Measurements from ENCODE around the gene NEURL1. TPM values are rescaled to one million over a fixed set of nuclear protein-coding genes. Genes with fewer than 3 reads are reported as not detected.

The NEURL1 gene
- total and polyA plus RNA-seq, 8 donors: 0.89 to 136 (median 3.0) TPM

GRCh38 chr10:103548006-103548405 is 54.5 kb downstream of the NEURL1 start:
- intact Hi-C loops (cut with DNase I; ENCODE audit: low total_unique reads): no loop called here
- Histone ChIP-seq H3K27ac (peak overlapping the region in 1 of 5 donors; percentile 26), H3K4me1 (peaks cover 7 to 42% (median 27%) of the 10 kb centered on the region in 4 donors), H3K4me3 (no peak overlapping the region), H3K36me3 (no peaks in the 10 kb centered on the region), H3K9me3 (no peaks in the 10 kb centered on the region), H3K27me3 (no peaks in the 10 kb centered on the region)
- peak in 1 of 2 donors; percentile 42 for DNase-seq
- 83 to 97% (median 90%) methylated on average over 3 of the region's 3 CpGs for WGBS, 5 donors
- TF ChIP-seq EP300 (IDR thresholded peaks at IDR 0.05): no peak
- TF ChIP-seq POLR2AphosphoS5 (IDR thresholded peaks at IDR 0.05): no peak
- no peak for TF ChIP-seq POLR2A (IDR thresholded peaks at IDR 0.05)
- TF ChIP-seq CTCF (IDR thresholded peaks at IDR 0.05): no peak

GRCh38 chr10:103548581-103549348 is 55.3 kb downstream of the NEURL1 start:
- Histone ChIP-seq H3K27me3 (no peaks in the 10 kb centered on the region), H3K4me1 (peaks cover 0 to 36% (median 21%) of the 10 kb centered on the region in 4 donors), H3K9me3 (no peaks in the 10 kb centered on the region), H3K4me3 (no peak overlapping the region), H3K36me3 (no peaks in the 10 kb centered on the region), H3K27ac (peak overlapping the region in 4 of 5 donors; percentile 21 to 69 (median 37))
- DNase-seq: peak; percentile 35 to 44
- intact Hi-C loops (cut with DNase I; ENCODE audit: low total_unique reads): no loop called here
- 61 to 85% (median 69%) methylated on average over 11 to 12 of the region's 12 CpGs for WGBS, 5 donors
- peak in 2 of 3 donors; percentile 38 to 54 for TF ChIP-seq POLR2AphosphoS5 (IDR thresholded peaks at IDR 0.05)
- TF ChIP-seq EP300 (IDR thresholded peaks at IDR 0.05): no peak
- no peak for TF ChIP-seq POLR2A (IDR thresholded peaks at IDR 0.05)

GRCh38 chr10:103549349-103549685 is 55.8 kb downstream of the NEURL1 start:
- Histone ChIP-seq H3K27ac (peak overlapping the region in 4 of 5 donors; percentile 21 to 69 (median 37)), H3K9me3 (no peaks in the 10 kb centered on the region), H3K36me3 (no peaks in the 10 kb centered on the region), H3K4me1 (peaks cover 0 to 36% (median 21%) of the 10 kb centered on the region in 4 donors), H3K4me3 (no peak overlapping the region), H3K27me3 (no peaks in the 10 kb centered on the region)
- TF ChIP-seq EP300 (IDR thresholded peaks at IDR 0.05) (no peak), CTCF (IDR thresholded peaks at IDR 0.05) (no peak), POLR2A (IDR thresholded peaks at IDR 0.05) (no peak)
- WGBS, 5 donors: 66 to 84% (median 78%) methylated on average over 3 of the region's 3 CpGs
- intact Hi-C loops (cut with DNase I; ENCODE audit: low total_unique reads): no loop called here
- no peak for DNase-seq

GRCh38 chr10:103550229-103550628 is 56.7 kb downstream of the NEURL1 start:
- H3K4me3 ChIP-seq: no peak overlapping the region
- TF ChIP-seq POLR2AphosphoS5 (IDR thresholded peaks at IDR 0.05) (no peak), EP300 (IDR thresholded peaks at IDR 0.05) (no peak), CTCF (IDR thresholded peaks at IDR 0.05) (no peak), POLR2A (IDR thresholded peaks at IDR 0.05) (no peak)
- H3K4me1 ChIP-seq: peaks cover 3 to 37% (median 21%) of the 10 kb centered on the region in 4 donors
- 89 to 100% (median 96%) methylated on average over 1 of the region's 1 CpG for WGBS, 5 donors
- DNase-seq: peak in 1 of 2 donors; percentile 1
- intact Hi-C loops (cut with DNase I; ENCODE audit: low total_unique reads): no loop called here
- no peaks in the 10 kb centered on the region for H3K9me3 ChIP-seq
- H3K27ac ChIP-seq: no peak overlapping the region
- H3K27me3 ChIP-seq: peaks cover 0 to 7% (median under 1%) of the 10 kb centered on the region in 3 donors
- H3K36me3 ChIP-seq: no peaks in the 10 kb centered on the region

Measured in stomach (tissue), 9 donors.